Panc1 (cell line): ENCODE results near the gene DCBLD1. TPM values are rescaled to one million over a fixed set of nuclear protein-coding genes. Genes with fewer than 3 reads are reported as not detected.

ENCODE experiments used
- ATAC-seq: fragments of 200-7000 bp; cut with Tn5 transposase; 2 replicates; pipeline ENCODE4 v1.9.1; 2020; ENCODE audit warnings: mild to moderate bottlenecking, moderate library complexity
- BruUV-seq: library from RNA; stranded (reverse); fragments of 400-500 nt; replicated peaks from 2 replicates; lab custom pipeline; 2021; lab: Mats Ljungman, UMichigan
- CTCF ChIA-PET: fragments of 300-600 bp; sonication (Branson Sonifier 250); formaldehyde crosslinking; loops from one replicate; lab custom pipeline; 2022; ENCODE audit warnings: antibody characterized with exemption; lab: Charles Lee
- POLR2A ChIA-PET: fragments of 300-600 bp; sonication (Branson Sonifier 250); formaldehyde crosslinking; loops from one replicate; lab custom pipeline; 2022; ENCODE audit warnings: antibody characterized with exemption; lab: Charles Lee
- DNase-seq: peaks from one replicate; pipeline ENCODE4 v3.0.0-alpha.2; 2010; ENCODE audit warnings: low read depth, low spot score
- H3K27ac ChIP-seq: 2 replicates; pipeline ENCODE4 v1.5.1; 2011; ENCODE audit warnings: mild to moderate bottlenecking, low read length, inconsistent platforms
- H3K27me3 ChIP-seq: fragments of 200-500 bp; sonication (Bioruptor generic); 2 replicates; pipeline ENCODE4 v1.6.0; 2014; ENCODE audit warnings: low read length, inconsistent platforms; ENCODE audit not compliant: control insufficient read depth, insufficient read depth
- H3K36me3 ChIP-seq: fragments of 200-500 bp; sonication (Bioruptor generic); 2 replicates; pipeline ENCODE4 v1.5.1; 2014; ENCODE audit warnings: inconsistent platforms, mild to moderate bottlenecking, low read length, moderate library complexity; ENCODE audit not compliant: control insufficient read depth, insufficient read depth
- H3K4me1 ChIP-seq: 2 replicates; pipeline ENCODE4 v1.5.1; 2011; ENCODE audit warnings: inconsistent platforms, mild to moderate bottlenecking, low read length, moderate library complexity; ENCODE audit not compliant: control insufficient read depth, insufficient read depth
- H3K4me3 ChIP-seq, 2 experiments: 2 replicates each; pipeline ENCODE4 v1.5.1; 2011 to 2012; ENCODE audit warnings: low read depth in 2 of 2, low read length in 2 of 2, mild to moderate bottlenecking in 2 of 2, inconsistent platforms in 1 of 2, moderate library complexity in 1 of 2
- H3K9me3 ChIP-seq: fragments of 200-500 bp; sonication (Bioruptor generic); 2 replicates; pipeline ENCODE4 v1.5.1; 2014; ENCODE audit warnings: low read depth, mild to moderate bottlenecking, inconsistent platforms, low read length, moderate library complexity; ENCODE audit not compliant: control insufficient read depth, insufficient read depth
- CTCF ChIP-seq: fragments of 450-650 bp; IDR thresholded peaks from 2 replicates; pipeline ENCODE4 v1.5.1; 2017; ENCODE audit warnings: mild to moderate bottlenecking
- POLR2AphosphoS5 ChIP-seq: IDR thresholded peaks from 2 replicates; pipeline ENCODE4 v1.6.1; 2012; ENCODE audit warnings: mild to moderate bottlenecking, low read depth, low read length, moderate library complexity
- REST ChIP-seq, 2 experiments: IDR thresholded peaks; 2 replicates each; pipeline ENCODE4 v1.6.1; 2011 to 2012; ENCODE audit warnings: low read depth in 2 of 2, control low read depth in 1 of 2, low read length in 1 of 2, mild to moderate bottlenecking in 1 of 2, moderate library complexity in 1 of 2; ENCODE audit not compliant: insufficient read depth in 1 of 2
- SIN3A ChIP-seq: IDR thresholded peaks from 2 replicates; pipeline ENCODE4 v1.6.1; 2012; ENCODE audit warnings: low read depth, mild to moderate bottlenecking, low read length, moderate library complexity, borderline replicate concordance; ENCODE audit not compliant: insufficient read depth
- TCF7L2 ChIP-seq: IDR thresholded peaks from 2 replicates; pipeline ENCODE4 v1.6.1; 2011; ENCODE audit warnings: mild to moderate bottlenecking, low read depth, low read length, inconsistent platforms
- in situ Hi-C: cut with HindIII; loops from 2 replicates; pipeline ENCODE4 v1.10.0; 2016; ENCODE audit warnings: low sequenced_read_pairs, low pct_unique_long_range_greater_than_20kb
- intact Hi-C: fragments of 100-400 bp; cut with micrococcal nuclease; formaldehyde crosslinking; loops from one replicate; pipeline ENCODE4 v1.10.0; 2022; ENCODE audit not compliant: unreplicated experiment
- total RNA-seq: library from RNA; stranded (reverse); gene quantifications from one replicate; pipeline ENCODE4 v1.2.1, GENCODE V29; 2021; ENCODE audit not compliant: unreplicated experiment

The DCBLD1 gene
- total RNA-seq, 1 experiment from 2014 or later: 29.0 TPM

GRCh38 chr6:117557951-117558350, 75.5 kb downstream of the DCBLD1 start:
- Histone ChIP-seq H3K36me3 (peaks cover 11% of the 10 kb centered on the region), H3K9me3 (no peaks in the 10 kb centered on the region), H3K4me1 (peaks cover 13% of the 10 kb centered on the region), H3K27ac (no peak overlapping the region), H3K4me3 (no peak overlapping the region), H3K27me3 (no peaks in the 10 kb centered on the region)
- ChIA-PET POLR2A (no interaction called here), CTCF (no interaction called here)
- ATAC-seq (no peak), DNase-seq (no peak)
- no peak for TF ChIP-seq TCF7L2
- no peak for TF ChIP-seq POLR2AphosphoS5
- TF ChIP-seq SIN3A: no peak
- no peak for TF ChIP-seq REST (IDR thresholded peaks at IDR 0.05; ENCODE audit: insufficient read depth in 1 of 2, low read depth in 2 of 2, low read length in 1 of 2)
- no peak for TF ChIP-seq CTCF
- intact Hi-C loops (loop anchor here (2.0 kb wide), 1 partner anchor 211 kb away; no protein-coding TSS in a partner anchor), in situ Hi-C loops (no loop called here)
- BruUV-seq: no TSS peak

GRCh38 chr6:117558818-117559217, 76.3 kb downstream of the DCBLD1 start:
- H3K4me3 ChIP-seq: no peak overlapping the region
- peaks cover 8% of the 10 kb centered on the region for H3K4me1 ChIP-seq
- intact Hi-C loops: no loop called here
- peaks cover 12% of the 10 kb centered on the region for H3K36me3 ChIP-seq
- no peak overlapping the region for H3K27ac ChIP-seq
- TF ChIP-seq SIN3A (no peak), CTCF (no peak), REST (IDR thresholded peaks at IDR 0.05; ENCODE audit: insufficient read depth in 1 of 2, low read depth in 2 of 2, low read length in 1 of 2) (no peak), TCF7L2 (no peak), POLR2AphosphoS5 (no peak)
- in situ Hi-C loops: no loop called here
- no peaks in the 10 kb centered on the region for H3K27me3 ChIP-seq
- no peaks in the 10 kb centered on the region for H3K9me3 ChIP-seq
- POLR2A ChIA-PET: no interaction called here
- DNase-seq: no peak
- no TSS peak for BruUV-seq
- CTCF ChIA-PET: no interaction called here
- no peak for ATAC-seq
